Peyer's patch (tissue), 4 donors: ENCODE measurements around the gene SPPL3. TPM values are rescaled to one million over a fixed set of nuclear protein-coding genes. Genes with fewer than 3 reads are reported as not detected.

Experiments used
- DNase-seq, 3 donors: peaks; one replicate each; pipeline ENCODE4 v3.0.0-alpha.2; 2017 to 2019
- H3K27ac ChIP-seq, 4 donors: fragments of 200-600 bp; sonication (generic); one replicate each; pipeline ENCODE4 v1.5.1; 2016 to 2019
- H3K27me3 ChIP-seq, 2 donors: fragments of 200-600 bp; sonication (generic); one replicate each; pipeline ENCODE4 v1.5.1; 2019
- H3K36me3 ChIP-seq, 3 donors: fragments of 200-600 bp; sonication (generic); one replicate each; pipeline ENCODE4 v1.5.1; 2016 to 2019
- H3K4me1 ChIP-seq, 4 donors: fragments of 200-600 bp; sonication (generic); one replicate each; pipeline ENCODE4 v1.5.1; 2016 to 2019
- H3K4me3 ChIP-seq, 4 donors: fragments of 200-600 bp; sonication (generic); 1 replicate in 3 of 4; 2 replicates in 1 of 4; pipeline ENCODE4 v1.5.1; 2016 to 2019; ENCODE audit warnings: mild to moderate bottlenecking in 1 of 4
- H3K9me3 ChIP-seq, 4 donors: fragments of 200-600 bp; sonication (generic); one replicate each; pipeline ENCODE4 v1.5.1; 2016 to 2019; ENCODE audit warnings: mild to moderate bottlenecking in 1 of 4
- POLR2A ChIP-seq, 2 donors: fragments of 450-650 bp; IDR thresholded peaks; one replicate each; pipeline ENCODE4 v1.5.1; 2017; ENCODE audit warnings: antibody characterized with exemption in 2 of 2, mild to moderate bottlenecking in 2 of 2, moderate library complexity in 2 of 2
- total RNA-seq, 4 donors: library from RNA; depleted of rRNA; stranded (reverse); fragments of >200 nt; gene quantifications; one replicate each; pipeline ENCODE4 v1.1.0, GENCODE V29; 2016
- TF ChIP-seq, protein P1 (sequence below), 6 experiments: fragments of 450-650 bp in 4 of 6; fragments of 200-600 bp in 2 of 6; sonication (generic) in 1 of 6; IDR thresholded peaks; one replicate each; pipeline ENCODE4 v1.5.1; 2017 to 2019; ENCODE audit warnings: antibody characterized with exemption in 6 of 6, mild to moderate bottlenecking in 3 of 6, moderate library complexity in 1 of 6

SPPL3 gene
- total RNA-seq, 4 donors from 2014 or later: 26.4 to 50.2 (median 34.9) TPM

DNA sequence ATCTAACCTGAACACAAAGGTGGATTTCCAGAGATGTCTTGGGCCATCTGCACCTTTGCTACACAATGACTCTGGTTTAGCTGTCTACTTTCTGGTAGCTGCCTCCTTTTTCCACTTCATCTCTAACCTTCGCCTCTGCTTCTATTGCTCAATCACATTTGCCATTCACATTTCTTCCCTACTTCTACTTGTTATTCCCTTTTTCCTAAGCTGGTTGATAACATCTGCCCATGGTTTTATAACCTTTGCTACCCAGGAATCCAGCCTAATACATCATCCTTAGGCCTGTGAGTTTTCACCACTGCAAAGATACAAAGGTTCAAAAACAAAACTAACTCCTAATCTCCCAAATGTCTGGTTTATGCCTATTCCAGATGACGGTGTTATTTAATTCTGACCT is 13.2 kb downstream of the SPPL3 start:
- H3K36me3 ChIP-seq: peaks cover 0 to 13% (median 0%) of the 10 kb centered on the region in 3 donors
- no peak for DNase-seq
- peaks cover 0 to 23% (median 0%) of the 10 kb centered on the region in 4 donors for H3K4me1 ChIP-seq

DNA sequence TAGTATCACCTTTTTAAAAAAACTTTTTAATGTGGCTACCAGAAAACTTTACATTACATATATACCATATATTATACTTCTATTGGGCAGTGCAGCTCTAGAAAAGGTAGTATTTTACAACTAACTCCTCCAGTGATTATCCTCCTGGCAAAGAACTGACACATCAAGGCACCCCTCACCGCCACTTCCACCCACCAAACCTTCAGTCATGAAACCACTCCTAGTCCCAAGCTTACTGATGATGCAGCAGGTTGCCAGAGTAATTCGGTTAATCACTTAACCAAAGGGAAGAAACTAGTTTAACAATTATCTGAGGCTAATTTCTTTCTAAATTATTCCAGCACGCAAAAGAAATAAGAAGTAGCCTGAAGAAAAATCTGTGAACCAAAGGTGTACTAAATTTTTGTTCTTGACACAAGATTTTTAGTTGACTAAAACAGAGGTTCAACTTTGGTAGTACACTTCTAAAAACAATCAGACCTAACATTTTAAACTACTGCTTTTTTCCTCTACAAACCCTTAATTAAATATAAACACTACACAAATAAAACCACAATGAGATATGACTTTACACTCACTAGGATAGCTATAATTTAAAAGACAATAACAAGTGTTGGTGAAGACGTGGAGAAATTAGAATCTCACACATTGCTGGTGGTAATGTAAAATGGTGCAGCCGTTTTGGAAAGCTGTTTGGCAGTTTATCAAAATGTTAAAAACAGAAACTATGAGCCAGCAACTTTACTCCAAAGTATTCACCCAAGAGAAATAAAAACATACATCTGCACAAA is 16.7 kb downstream of the SPPL3 start:
- peaks cover 0 to 21% (median 0%) of the 10 kb centered on the region in 4 donors for H3K4me1 ChIP-seq

More for the DNA sequence above, 13.2 kb downstream of the SPPL3 start:
- Histone ChIP-seq H3K27me3 (no peaks in the 10 kb centered on the region), H3K4me3 (no peak overlapping the region), H3K27ac (no peak overlapping the region), H3K9me3 (no peaks in the 10 kb centered on the region)
- TF ChIP-seq POLR2A (IDR thresholded peaks at IDR 0.05): no peak
- TF ChIP-seq, protein P1, sequence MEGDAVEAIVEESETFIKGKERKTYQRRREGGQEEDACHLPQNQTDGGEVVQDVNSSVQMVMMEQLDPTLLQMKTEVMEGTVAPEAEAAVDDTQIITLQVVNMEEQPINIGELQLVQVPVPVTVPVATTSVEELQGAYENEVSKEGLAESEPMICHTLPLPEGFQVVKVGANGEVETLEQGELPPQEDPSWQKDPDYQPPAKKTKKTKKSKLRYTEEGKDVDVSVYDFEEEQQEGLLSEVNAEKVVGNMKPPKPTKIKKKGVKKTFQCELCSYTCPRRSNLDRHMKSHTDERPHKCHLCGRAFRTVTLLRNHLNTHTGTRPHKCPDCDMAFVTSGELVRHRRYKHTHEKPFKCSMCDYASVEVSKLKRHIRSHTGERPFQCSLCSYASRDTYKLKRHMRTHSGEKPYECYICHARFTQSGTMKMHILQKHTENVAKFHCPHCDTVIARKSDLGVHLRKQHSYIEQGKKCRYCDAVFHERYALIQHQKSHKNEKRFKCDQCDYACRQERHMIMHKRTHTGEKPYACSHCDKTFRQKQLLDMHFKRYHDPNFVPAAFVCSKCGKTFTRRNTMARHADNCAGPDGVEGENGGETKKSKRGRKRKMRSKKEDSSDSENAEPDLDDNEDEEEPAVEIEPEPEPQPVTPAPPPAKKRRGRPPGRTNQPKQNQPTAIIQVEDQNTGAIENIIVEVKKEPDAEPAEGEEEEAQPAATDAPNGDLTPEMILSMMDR (IDR thresholded peaks at IDR 0.05): no peak

DNA sequence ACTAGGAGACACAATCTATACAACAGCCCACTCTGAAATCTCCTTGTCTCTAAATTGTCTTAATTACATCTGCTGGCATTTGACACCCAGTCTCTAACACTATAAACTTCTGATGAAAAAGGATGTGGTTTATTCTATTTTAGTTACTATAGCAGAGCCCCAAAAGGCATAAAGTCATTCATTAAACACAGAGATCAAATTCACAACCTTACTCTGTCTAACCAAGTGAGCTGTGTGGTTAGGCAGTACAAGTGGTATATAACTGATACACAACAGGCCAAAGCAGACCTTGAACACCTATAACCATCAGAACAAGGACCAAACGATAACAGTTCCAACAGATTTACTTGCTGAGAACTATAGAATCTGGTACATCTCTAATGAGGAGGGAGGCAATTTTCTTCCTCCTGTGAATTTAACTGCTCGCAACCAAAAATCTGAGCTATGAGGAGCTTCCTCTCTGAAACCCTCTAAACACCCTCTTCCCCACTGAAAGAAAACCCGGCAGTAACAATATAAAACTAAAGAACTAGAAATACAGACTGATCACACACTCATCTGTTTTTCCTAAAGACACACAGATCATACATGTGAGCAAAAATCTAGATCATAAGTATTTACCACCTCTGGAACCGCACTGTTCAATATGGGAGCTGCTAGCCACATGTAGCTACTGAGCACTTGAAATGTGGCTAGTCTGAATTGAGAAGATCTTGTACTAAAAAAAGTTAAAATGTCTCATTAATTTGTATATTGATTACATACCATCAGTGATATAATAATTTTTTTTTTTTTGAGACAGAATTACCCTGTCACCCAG is 17.7 kb downstream of the SPPL3 start:
- no peak overlapping the region for H3K27ac ChIP-seq
- H3K4me3 ChIP-seq: no peak overlapping the region
- H3K36me3 ChIP-seq: no peaks in the 10 kb centered on the region
- DNase-seq: no peak
- TF ChIP-seq, protein P1 (IDR thresholded peaks at IDR 0.05): no peak
- TF ChIP-seq POLR2A (IDR thresholded peaks at IDR 0.05): no peak
- H3K4me1 ChIP-seq: peaks cover 0 to 19% (median 0%) of the 10 kb centered on the region in 4 donors
- H3K27me3 ChIP-seq: no peaks in the 10 kb centered on the region
- H3K9me3 ChIP-seq: no peaks in the 10 kb centered on the region

More for the DNA sequence above, 16.7 kb downstream of the SPPL3 start:
- Histone ChIP-seq H3K27ac (no peak overlapping the region), H3K27me3 (no peaks in the 10 kb centered on the region), H3K4me3 (no peak overlapping the region), H3K36me3 (no peaks in the 10 kb centered on the region), H3K9me3 (no peaks in the 10 kb centered on the region)
- no peak for TF ChIP-seq POLR2A (IDR thresholded peaks at IDR 0.05)
- TF ChIP-seq, protein P1 (IDR thresholded peaks at IDR 0.05): no peak
- DNase-seq: no peak

DNA sequence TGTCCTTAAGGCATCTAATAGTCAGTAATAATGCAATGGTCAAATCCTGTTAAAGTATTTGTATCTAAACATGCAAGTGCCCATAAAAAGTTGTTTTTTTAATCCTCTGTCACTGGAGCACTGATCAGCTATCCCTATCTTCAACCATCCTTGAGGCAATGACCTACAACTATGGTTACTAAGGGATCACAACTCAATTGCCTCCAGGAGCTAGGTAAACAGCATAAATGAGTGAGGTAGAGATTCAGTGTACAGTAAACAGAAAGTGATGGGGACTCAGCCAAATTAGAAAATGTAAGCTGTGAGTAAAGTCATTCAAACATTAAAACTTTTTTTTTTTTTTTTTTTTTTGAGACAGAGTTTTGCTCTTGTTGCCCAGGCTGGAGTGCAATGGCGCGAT is 18.6 kb downstream of the SPPL3 start:
- Histone ChIP-seq H3K4me3 (no peak overlapping the region), H3K4me1 (peaks cover 0 to 12% (median 0%) of the 10 kb centered on the region in 4 donors), H3K36me3 (no peaks in the 10 kb centered on the region), H3K27me3 (no peaks in the 10 kb centered on the region), H3K27ac (no peak overlapping the region), H3K9me3 (no peaks in the 10 kb centered on the region)
- TF ChIP-seq, protein P1 (IDR thresholded peaks at IDR 0.05): no peak
- TF ChIP-seq POLR2A (IDR thresholded peaks at IDR 0.05): no peak
- no peak for DNase-seq

DNA sequence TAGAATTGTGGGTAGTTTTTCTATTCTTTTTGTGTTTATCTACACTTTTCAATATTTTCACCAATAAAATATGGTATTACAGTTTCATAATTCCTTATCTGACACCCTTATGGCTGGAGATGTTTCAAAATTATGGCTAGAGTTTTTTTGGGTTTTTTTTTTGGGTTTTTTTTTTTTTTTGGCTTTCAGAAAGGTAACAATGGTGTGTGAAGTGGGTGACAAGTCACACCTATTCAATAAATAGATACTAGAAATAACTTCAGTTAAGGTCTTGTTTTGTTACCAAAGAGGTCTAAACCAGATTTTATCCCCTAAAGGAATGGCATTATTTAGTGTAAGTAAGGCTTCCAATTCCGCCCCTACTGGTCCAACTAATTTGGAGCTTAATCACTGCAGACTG is 19.5 kb downstream of the SPPL3 start:
- peaks cover 0 to 12% (median 0%) of the 10 kb centered on the region in 4 donors for H3K4me1 ChIP-seq
- H3K4me3 ChIP-seq: no peak overlapping the region
- no peaks in the 10 kb centered on the region for H3K27me3 ChIP-seq
- no peaks in the 10 kb centered on the region for H3K36me3 ChIP-seq
- no peaks in the 10 kb centered on the region for H3K9me3 ChIP-seq
- TF ChIP-seq, protein P1 (IDR thresholded peaks at IDR 0.05): no peak
- no peak for TF ChIP-seq POLR2A (IDR thresholded peaks at IDR 0.05)
- H3K27ac ChIP-seq: no peak overlapping the region
- DNase-seq: no peak
